Heart right ventricle (tissue), 16 donors: ENCODE measurements around the gene CXCL6. TPM values are rescaled to one million over a fixed set of nuclear protein-coding genes. Genes with fewer than 3 reads are reported as not detected.

Source experiments
- ATAC-seq, 8 donors: fragments of 200-7000 bp; cut with Tn5 transposase; one replicate each; pipeline ENCODE4 v1.9.1; 2020; ENCODE audit warnings: mild to moderate bottlenecking in 8 of 8, moderate library complexity in 8 of 8, moderate number of reproducible peaks in 1 of 8
- DNase-seq, 2 donors: peaks; one replicate each; pipeline ENCODE4 v3.0.0-alpha.2; 2020
- H3K27ac ChIP-seq, 10 donors: fragments of 200-600 bp; sonication (generic) in 2 of 10; one replicate each; pipeline versions ENCODE4 v1.5.0 to v1.8.0; 2020 to 2022; ENCODE audit warnings: mild to moderate bottlenecking in 3 of 10
- H3K27me3 ChIP-seq, 7 donors: fragments of 200-600 bp; one replicate each; pipeline ENCODE4 v1.8.0; 2021 to 2022; ENCODE audit warnings: mild to moderate bottlenecking in 2 of 7
- H3K36me3 ChIP-seq, 9 donors: fragments of 200-600 bp; sonication (generic) in 1 of 9; one replicate each; pipeline versions ENCODE4 v1.5.0 to v1.8.0; 2020 to 2022; ENCODE audit warnings: mild to moderate bottlenecking in 2 of 9
- H3K4me1 ChIP-seq, 9 donors: fragments of 200-600 bp; sonication (generic) in 1 of 9; one replicate each; pipeline versions ENCODE4 v1.5.0 to v1.8.0; 2020 to 2022; ENCODE audit warnings: mild to moderate bottlenecking in 4 of 9
- H3K4me3 ChIP-seq, 10 donors: fragments of 200-600 bp; sonication (generic) in 2 of 10; one replicate each; pipeline versions ENCODE4 v1.5.0 to v1.8.0; 2020 to 2022; ENCODE audit warnings: mild to moderate bottlenecking in 7 of 10, moderate library complexity in 2 of 10
- H3K9me3 ChIP-seq, 11 donors: fragments of 200-600 bp in 10 of 11; sonication (generic) in 2 of 11; one replicate each; pipeline versions ENCODE4 v1.5.0 to v1.8.0; 2013 to 2022; ENCODE audit warnings: mild to moderate bottlenecking in 2 of 11, control low read depth in 1 of 11, moderate library complexity in 1 of 11
- CTCF ChIP-seq, 9 donors: fragments of 200-600 bp; sonication (generic) in 2 of 9; IDR thresholded peaks; one replicate each; pipeline versions ENCODE4 v1.5.0 to v1.8.0; 2021 to 2022; ENCODE audit warnings: antibody characterized with exemption in 9 of 9, mild to moderate bottlenecking in 5 of 9, moderate library complexity in 1 of 9
- WGBS, 2 donors: extraction: QIAGEN DNeasy Blood & Tissue Kit; methylation state at CpG; one replicate each; pipeline ENCODE4 v1.1.7; 2013; ENCODE audit warnings: inconsistent platforms in 1 of 2; 5-methylcytosine and 5-hydroxymethylcytosine counted together
- intact Hi-C, 10 donors: fragments of 100-400 bp; cut with DNase I; formaldehyde crosslinking; loops; one replicate each; pipeline versions ENCODE4 v1.11.1 to v1.14.2; 2022
- polyA plus RNA-seq, 2 donors: library from polyadenylated mRNA; stranded (reverse); fragments of 200-250 nt; gene quantifications; one replicate each; pipeline ENCODE4 v1.2.3, GENCODE V29; 2013
- total RNA-seq, 10 donors: library from RNA; stranded (reverse); fragmentation: NEBNext Ultra II Directional in 3 of 10; extraction: Animal tissue kit (Norgen Biotek cat#: 25700) in 3 of 10; gene quantifications; one replicate each; pipeline versions ENCODE4 v1.2.1 to v1.2.4, GENCODE V29; 2021 to 2023
- donor health status: Arrhythmogenic right ventricular cardiomyopathy.
- donor health status: ischemic (EF 13 %, LVEDD 7.1; RV severe dilation, severe dysfunction).
- donor health status: healthy with polysubstance abuse.
- donor health status: DM: no; HTN: yes; CAD: no.
- donor health status: DM: no; HTN: no; CAD: no.
- donor health status: ischemic (EF 25% LVEDD 6.9; RV normal size, moderate dysfunction).
- donor health status: ischemic (EF 25% LVEDD 5.7; RV mildly dilated, moderate dysfunction).
- donor health status: healthy.
- donor health status: DM: yes; HTN: yes; CAD: no.
- donor health status: Ischemic cardiomyopathy.
- donor health status: ischemic (EF 35%, LVEDD 5.7; RV mildly dilated, moderate dysfunction).
- donor health status: nonischemic (EF 11% LVEDD 7.7; RV severe dilation, severe dysfunction).
- donor health status: DM: yes; HTN: yes; CAD: no.
- donor health status: PGD.
- donor health status: ischemic (EF 29% LVEDD 5.4; RV normal size, mild dysfunction).
- donor health status: nonischemic (EF 23%, LVEDD 6.1; RV moderate dilation, normal function).

CXCL6 gene
- total and polyA plus RNA-seq, 12 donors: 0.16 to 3.7 (median 0.28) TPM; not detected in 9

- Histone ChIP-seq H3K4me1 (peaks cover 0 to 31% (median 12%) of the 10 kb centered on the region in 9 donors), H3K27me3 (peaks cover 0 to 14% (median 5%) of the 10 kb centered on the region in 7 donors), H3K27ac (peak overlapping the region in 1 of 10 donors; percentile 91), H3K9me3 (no peaks in the 10 kb centered on the region), H3K4me3 (peak overlapping the region in 1 of 10 donors; percentile 65), H3K36me3 (no peaks in the 10 kb centered on the region)
- DNase-seq (no peak), ATAC-seq (no peak)
- TF ChIP-seq CTCF (IDR thresholded peaks at IDR 0.05): no peak
- intact Hi-C loops: loop anchor here in 1 of 10 donors (5.0 kb wide), 1 partner anchor 167 kb away; the partner anchor contains the start of gene CXCL3
- 93 to 98% methylated on average over 1 of the region's 1 CpG for WGBS, 2 donors
These were observed 34.3 kb downstream of the CXCL6 start for GRCh38 chr4:73870768-73871167.

GRCh38 chr4:73871511-73872310, 35.2 kb downstream of the CXCL6 start:
- no peak for TF ChIP-seq CTCF (IDR thresholded peaks at IDR 0.05)
- Histone ChIP-seq H3K4me3 (peak overlapping the region in 1 of 10 donors; percentile 65), H3K27ac (peak overlapping the region in 2 of 10 donors; percentile 24 to 91), H3K4me1 (peaks cover 0 to 30% (median 12%) of the 10 kb centered on the region in 9 donors), H3K27me3 (peaks cover 0 to 14% (median 5%) of the 10 kb centered on the region in 7 donors), H3K36me3 (no peaks in the 10 kb centered on the region), H3K9me3 (no peaks in the 10 kb centered on the region)
- DNase-seq (no peak), ATAC-seq (no peak)
- intact Hi-C loops: loop anchor here in 1 of 10 donors (5.0 kb wide), 1 partner anchor 166 kb away; the partner anchor contains the start of gene CXCL3
- 91% methylated on average over 6 of the region's 6 CpGs for WGBS, 2 donors

GRCh38 chr4:73872316-73873108, 36.0 kb downstream of the CXCL6 start:
- peaks cover 0 to 30% (median 12%) of the 10 kb centered on the region in 9 donors for H3K4me1 ChIP-seq
- no peak for TF ChIP-seq CTCF (IDR thresholded peaks at IDR 0.05)
- H3K36me3 ChIP-seq: no peaks in the 10 kb centered on the region
- H3K4me3 ChIP-seq: no peak overlapping the region
- peak overlapping the region in 3 of 10 donors; percentile 46 to 91 (median 63) for H3K27ac ChIP-seq
- no peaks in the 10 kb centered on the region for H3K9me3 ChIP-seq
- intact Hi-C loops: loop anchor here in 1 of 10 donors (5.0 kb wide), 1 partner anchor 165 kb away; the partner anchor contains the start of gene CXCL3
- ATAC-seq (peak in 7 of 8 donors; percentile 33 to 73 (median 65)), DNase-seq (no peak)
- H3K27me3 ChIP-seq: peaks cover 0 to 14% (median 5%) of the 10 kb centered on the region in 7 donors
- WGBS, 2 donors: 39 to 48% methylated on average over 2 of the region's 2 CpGs

DNA sequence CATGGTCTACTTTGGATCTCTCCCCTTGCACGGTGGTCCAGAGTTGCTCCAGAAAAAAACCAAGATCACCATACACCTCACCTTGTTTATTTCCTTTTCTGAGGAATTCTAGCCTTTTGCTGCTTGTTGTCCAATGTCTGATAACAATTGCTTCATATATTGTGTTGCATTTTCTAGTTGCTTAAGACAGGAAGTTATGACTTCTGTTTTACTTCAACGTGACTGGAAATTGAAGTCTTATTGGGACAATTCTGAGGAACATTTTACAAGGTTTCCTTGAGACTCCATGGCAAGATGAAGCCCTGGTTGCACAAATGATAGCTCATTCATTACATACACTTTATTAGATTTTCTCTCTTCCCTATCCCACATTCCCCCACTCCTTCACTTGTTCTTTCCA, 37.9 kb downstream of the CXCL6 start:
- Histone ChIP-seq H3K4me3 (no peak overlapping the region), H3K9me3 (no peaks in the 10 kb centered on the region), H3K27me3 (peaks cover 0 to 7% (median 0%) of the 10 kb centered on the region in 7 donors), H3K27ac (peak overlapping the region in 1 of 10 donors; percentile 91), H3K36me3 (no peaks in the 10 kb centered on the region), H3K4me1 (peaks cover 0 to 22% (median 5%) of the 10 kb centered on the region in 9 donors)
- ATAC-seq: no peak
- DNase-seq: no peak
- WGBS, 2 donors: 71 to 75% methylated on average over 2 of the region's 2 CpGs
- no peak for TF ChIP-seq CTCF (IDR thresholded peaks at IDR 0.05)
- intact Hi-C loops: loop anchor here in 1 of 10 donors (5.0 kb wide), 1 partner anchor 163 kb away; the partner anchor contains the start of gene CXCL3
